AG09319 (cell line): ENCODE results near the gene KRTAP5-10.
"Not testable (repeated sequence)": the region's sequence is repeated elsewhere in the genome, so short reads cannot be mapped to it uniquely, and the experiment has no call there.

Experiments used
- DNase-seq: peaks from one replicate; pipeline ENCODE4 v3.0.0-alpha.2; 2010; ENCODE audit warnings: low read depth; ENCODE audit errors: extremely low read depth
- CTCF ChIP-seq: IDR thresholded peaks from 2 replicates; pipeline ENCODE4 v1.5.1; 2011; ENCODE audit warnings: low read depth, mild to moderate bottlenecking, inconsistent platforms, low read length, moderate library complexity

KRTAP5-10 gene

GRCh38 chr11:71558996-71559395 is 6.4 kb upstream of the KRTAP5-10 start:
- no peak for TF ChIP-seq CTCF

GRCh38 chr11:71562120-71562519 is 3.2 kb upstream of the KRTAP5-10 start:
- no peak for TF ChIP-seq CTCF
- no peak for DNase-seq

More at GRCh38 chr11:71558996-71559395, 6.4 kb upstream of the KRTAP5-10 start:
- DNase-seq = no peak

- peak; percentile 7 for DNase-seq
- TF ChIP-seq CTCF = peak; percentile 29
Measured at GRCh38 chr11:71563406-71563805, 2.0 kb upstream of the KRTAP5-10 start.

- TF ChIP-seq CTCF = no peak
- DNase-seq = no peak
Measured at GRCh38 chr11:71564430-71564829, 933 bp upstream of the KRTAP5-10 start.

- no peak for TF ChIP-seq CTCF
- no peak for DNase-seq
Measured at GRCh38 chr11:71566081-71566620, 788 bp downstream of the KRTAP5-10 start.

- not testable (repeated sequence) for DNase-seq
Measured at GRCh38 chr11:71566626-71567599, 1.6 kb downstream of the KRTAP5-10 start.

- not testable (repeated sequence) for DNase-seq
Measured at GRCh38 chr11:71567633-71568032, 2.3 kb downstream of the KRTAP5-10 start.

GRCh38 chr11:71568704-71569349 is 3.5 kb downstream of the KRTAP5-10 start:
- TF ChIP-seq CTCF = no peak
- DNase-seq = no peak

GRCh38 chr11:71571101-71571850 is 5.9 kb downstream of the KRTAP5-10 start:
- DNase-seq = not testable (repeated sequence)
